HEK293 (cell line): Measurements from ENCODE around the gene PYY.

Experiments used
- BCL11A ChIP-seq: fragments of 450-650 bp; formaldehyde crosslinking; IDR thresholded peaks from 2 replicates; pipeline ENCODE4 v1.5.1; 2016; ENCODE audit warnings: low read depth, missing biosample characterization, missing genetic modification characterization
- MEIS1 ChIP-seq: sonication (generic); formaldehyde crosslinking; IDR thresholded peaks from 2 replicates; pipeline ENCODE4 v1.8.1; 2022; ENCODE audit warnings: missing genetic modification reagents, mild to moderate bottlenecking, borderline replicate concordance
- PRDM1 ChIP-seq: fragments of 450-650 bp; formaldehyde crosslinking; IDR thresholded peaks from 2 replicates; pipeline ENCODE4; 2016; ENCODE audit warnings: missing biosample characterization, missing genetic modification characterization
- SALL2 ChIP-seq: fragments of 450-650 bp; formaldehyde crosslinking; IDR thresholded peaks from 2 replicates; pipeline ENCODE4 v1.5.0; 2017; ENCODE audit warnings: missing biosample characterization, mild to moderate bottlenecking, missing genetic modification characterization, borderline replicate concordance
- ZBTB1 ChIP-seq: fragments of 450-650 bp; formaldehyde crosslinking; IDR thresholded peaks from 2 replicates; pipeline ENCODE4 v1.5.1; 2016; ENCODE audit warnings: missing biosample characterization, missing genetic modification characterization
- ZEB2 ChIP-seq: fragments of 450-650 bp; formaldehyde crosslinking; IDR thresholded peaks from 2 replicates; pipeline ENCODE4 v1.5.1; 2016; ENCODE audit warnings: missing biosample characterization, missing genetic modification characterization
- ZIC2 ChIP-seq: fragments of 450-650 bp; formaldehyde crosslinking; IDR thresholded peaks from 2 replicates; pipeline ENCODE4 v1.5.1; 2016; ENCODE audit warnings: missing biosample characterization, missing genetic modification characterization
- ZNF169 ChIP-seq: fragments of 450-650 bp; formaldehyde crosslinking; IDR thresholded peaks from 2 replicates; pipeline ENCODE4 v1.5.1; 2016; ENCODE audit warnings: missing biosample characterization, missing genetic modification characterization
- ZNF175 ChIP-seq: fragments of 450-650 bp; formaldehyde crosslinking; IDR thresholded peaks from 2 replicates; pipeline ENCODE4 v1.5.1; 2016; ENCODE audit warnings: missing biosample characterization, missing genetic modification characterization
- ZNF211 ChIP-seq: fragments of 450-650 bp; formaldehyde crosslinking; IDR thresholded peaks from 2 replicates; pipeline ENCODE4 v1.5.1; 2016; ENCODE audit warnings: low read depth, missing biosample characterization, missing genetic modification characterization
- ZNF248 ChIP-seq: fragments of 450-650 bp; formaldehyde crosslinking; IDR thresholded peaks from 2 replicates; pipeline ENCODE4 v1.5.1; 2017; ENCODE audit warnings: missing biosample characterization, missing genetic modification characterization
- ZNF311 ChIP-seq: fragments of 450-650 bp; formaldehyde crosslinking; IDR thresholded peaks from 2 replicates; pipeline ENCODE4 v1.5.1; 2017; ENCODE audit warnings: missing biosample characterization, missing genetic modification characterization, borderline replicate concordance
- ZNF416 ChIP-seq: fragments of 450-650 bp; formaldehyde crosslinking; IDR thresholded peaks from 2 replicates; pipeline ENCODE4 v1.5.1; 2016; ENCODE audit warnings: missing biosample characterization, missing genetic modification characterization
- ZNF433 ChIP-seq: fragments of 450-650 bp; formaldehyde crosslinking; IDR thresholded peaks from 2 replicates; pipeline ENCODE4 v1.5.1; 2016; ENCODE audit warnings: missing biosample characterization, missing genetic modification characterization, low read depth
- ZNF521 ChIP-seq: fragments of 450-650 bp; formaldehyde crosslinking; IDR thresholded peaks from 2 replicates; pipeline ENCODE4 v1.5.1; 2017; ENCODE audit warnings: missing biosample characterization, mild to moderate bottlenecking, missing genetic modification characterization
- ZNF544 ChIP-seq: fragments of 450-650 bp; formaldehyde crosslinking; IDR thresholded peaks from 2 replicates; pipeline ENCODE4 v1.5.0; 2017; ENCODE audit warnings: missing biosample characterization, missing genetic modification characterization
- ZNF558 ChIP-seq: fragments of 450-650 bp; formaldehyde crosslinking; IDR thresholded peaks from 2 replicates; pipeline ENCODE4 v1.5.1; 2016; ENCODE audit warnings: missing biosample characterization, missing genetic modification characterization
- ZNF670 ChIP-seq: fragments of 450-650 bp; formaldehyde crosslinking; IDR thresholded peaks from 2 replicates; pipeline ENCODE4 v1.5.1; 2016; ENCODE audit warnings: missing biosample characterization, missing genetic modification characterization, low read depth
- ZXDB ChIP-seq: fragments of 450-650 bp; formaldehyde crosslinking; IDR thresholded peaks from 2 replicates; pipeline ENCODE4 v1.5.1; 2016; ENCODE audit warnings: missing biosample characterization, missing genetic modification characterization
- TF ChIP-seq, protein P1 (sequence below): fragments of 450-650 bp; formaldehyde crosslinking; IDR thresholded peaks from 2 replicates; pipeline ENCODE4 v1.5.1; 2016; ENCODE audit warnings: missing biosample characterization, missing genetic modification characterization
- TF ChIP-seq, protein P2 (sequence below): fragments of 450-650 bp; formaldehyde crosslinking; IDR thresholded peaks from 2 replicates; pipeline ENCODE4 v1.5.1; 2017; ENCODE audit warnings: missing biosample characterization, missing genetic modification characterization
- TF ChIP-seq, protein P3 (sequence below): fragments of 450-650 bp; formaldehyde crosslinking; IDR thresholded peaks from 2 replicates; pipeline ENCODE4 v1.5.1; 2016; ENCODE audit warnings: missing biosample characterization, missing genetic modification characterization, borderline replicate concordance
- TF ChIP-seq, protein P4 (sequence below): fragments of 450-650 bp; formaldehyde crosslinking; IDR thresholded peaks from 2 replicates; pipeline ENCODE4 v1.5.1; 2017; ENCODE audit warnings: missing biosample characterization, missing genetic modification characterization
- TF ChIP-seq, protein P5 (sequence below): fragments of 450-650 bp; formaldehyde crosslinking; conservative IDR thresholded peaks from 2 replicates; pipeline ENCODE4 v1.5.1; 2016; ENCODE audit warnings: low read depth, missing biosample characterization, missing genetic modification characterization
- TF ChIP-seq, protein P6 (sequence below): fragments of 450-650 bp; formaldehyde crosslinking; IDR thresholded peaks from 2 replicates; pipeline ENCODE4 v1.5.1; 2016; ENCODE audit warnings: missing biosample characterization, missing genetic modification characterization, borderline replicate concordance
- TF ChIP-seq, protein P7 (sequence below): fragments of 450-650 bp; formaldehyde crosslinking; IDR thresholded peaks from 2 replicates; pipeline ENCODE4 v1.5.1; 2017; ENCODE audit warnings: missing biosample characterization, mild to moderate bottlenecking, missing genetic modification characterization, moderate library complexity

The PYY gene

DNA sequence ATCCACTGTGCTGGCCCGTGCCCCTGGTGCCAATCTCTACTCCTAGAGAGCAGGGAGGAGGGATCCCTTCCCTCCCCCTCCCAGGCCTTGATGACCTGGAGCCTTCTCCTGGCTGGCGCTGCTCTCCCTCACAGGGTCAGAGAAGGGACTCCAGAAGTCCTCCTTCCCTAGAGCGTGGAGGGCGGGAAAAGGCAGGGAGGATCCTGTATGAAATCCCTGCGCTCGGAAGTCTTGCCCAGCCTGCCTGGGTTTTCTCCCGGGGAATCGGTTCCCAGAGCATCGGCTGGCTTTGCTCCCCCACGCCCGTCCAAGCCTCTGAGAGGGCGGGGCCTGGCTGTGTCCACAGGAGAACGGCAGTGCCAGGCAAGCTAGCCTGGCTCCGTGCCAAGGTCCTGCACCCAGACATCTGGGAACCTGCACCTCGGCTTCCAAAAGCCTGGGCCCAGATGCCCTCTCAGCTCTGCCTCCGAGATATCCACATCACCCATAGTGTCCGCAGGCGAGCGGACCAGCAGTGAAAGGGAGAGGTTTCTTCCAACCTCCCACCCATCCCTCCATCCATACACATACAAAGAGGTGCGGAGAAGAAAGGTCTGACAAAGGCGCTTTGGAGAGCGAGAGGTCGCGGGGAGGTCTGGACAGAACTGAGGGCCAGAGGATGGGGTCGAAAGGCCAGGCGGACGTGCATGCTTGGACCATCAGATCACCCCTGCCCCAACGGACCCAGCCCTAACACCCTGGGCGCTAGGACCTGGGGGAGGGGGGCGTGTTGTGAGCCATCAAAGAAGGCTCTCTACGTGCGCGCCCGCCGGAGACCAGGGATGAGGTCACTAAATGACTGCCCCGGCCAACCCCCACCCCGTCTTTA is 47.5 kb downstream of the PYY start (continued):
- TF ChIP-seq SALL2: no peak
- no peak for TF ChIP-seq ZNF670
- TF ChIP-seq MEIS1: no peak
- no peak; the same call in 1 of the 2 replicates for TF ChIP-seq ZEB2 (tag by site-specific recombination)
- TF ChIP-seq ZNF169 (tag by site-specific recombination): no peak
- TF ChIP-seq, protein P1, sequence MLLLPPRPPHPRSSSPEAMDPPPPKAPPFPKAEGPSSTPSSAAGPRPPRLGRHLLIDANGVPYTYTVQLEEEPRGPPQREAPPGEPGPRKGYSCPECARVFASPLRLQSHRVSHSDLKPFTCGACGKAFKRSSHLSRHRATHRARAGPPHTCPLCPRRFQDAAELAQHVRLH (tag by site-specific recombination): no peak
- no peak for TF ChIP-seq ZNF433 (tag by site-specific recombination)
- TF ChIP-seq PRDM1: peak; percentile 43; the same call in 1 of the 2 replicates
- no peak for TF ChIP-seq ZNF416
- TF ChIP-seq, protein P2, sequence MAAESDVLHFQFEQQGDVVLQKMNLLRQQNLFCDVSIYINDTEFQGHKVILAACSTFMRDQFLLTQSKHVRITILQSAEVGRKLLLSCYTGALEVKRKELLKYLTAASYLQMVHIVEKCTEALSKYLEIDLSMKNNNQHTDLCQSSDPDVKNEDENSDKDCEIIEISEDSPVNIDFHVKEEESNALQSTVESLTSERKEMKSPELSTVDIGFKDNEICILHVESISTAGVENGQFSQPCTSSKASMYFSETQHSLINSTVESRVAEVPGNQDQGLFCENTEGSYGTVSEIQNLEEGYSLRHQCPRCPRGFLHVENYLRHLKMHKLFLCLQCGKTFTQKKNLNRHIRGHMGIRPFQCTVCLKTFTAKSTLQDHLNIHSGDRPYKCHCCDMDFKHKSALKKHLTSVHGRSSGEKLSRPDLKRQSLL: peak; percentile 63; the same call in 1 of the 2 replicates
- TF ChIP-seq ZNF558: no peak
- no peak for TF ChIP-seq ZXDB
- TF ChIP-seq, protein P3, sequence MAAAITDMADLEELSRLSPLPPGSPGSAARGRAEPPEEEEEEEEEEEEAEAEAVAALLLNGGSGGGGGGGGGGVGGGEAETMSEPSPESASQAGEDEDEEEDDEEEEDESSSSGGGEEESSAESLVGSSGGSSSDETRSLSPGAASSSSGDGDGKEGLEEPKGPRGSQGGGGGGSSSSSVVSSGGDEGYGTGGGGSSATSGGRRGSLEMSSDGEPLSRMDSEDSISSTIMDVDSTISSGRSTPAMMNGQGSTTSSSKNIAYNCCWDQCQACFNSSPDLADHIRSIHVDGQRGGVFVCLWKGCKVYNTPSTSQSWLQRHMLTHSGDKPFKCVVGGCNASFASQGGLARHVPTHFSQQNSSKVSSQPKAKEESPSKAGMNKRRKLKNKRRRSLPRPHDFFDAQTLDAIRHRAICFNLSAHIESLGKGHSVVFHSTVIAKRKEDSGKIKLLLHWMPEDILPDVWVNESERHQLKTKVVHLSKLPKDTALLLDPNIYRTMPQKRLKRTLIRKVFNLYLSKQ (tag by site-specific recombination): no peak
- TF ChIP-seq, protein P4, sequence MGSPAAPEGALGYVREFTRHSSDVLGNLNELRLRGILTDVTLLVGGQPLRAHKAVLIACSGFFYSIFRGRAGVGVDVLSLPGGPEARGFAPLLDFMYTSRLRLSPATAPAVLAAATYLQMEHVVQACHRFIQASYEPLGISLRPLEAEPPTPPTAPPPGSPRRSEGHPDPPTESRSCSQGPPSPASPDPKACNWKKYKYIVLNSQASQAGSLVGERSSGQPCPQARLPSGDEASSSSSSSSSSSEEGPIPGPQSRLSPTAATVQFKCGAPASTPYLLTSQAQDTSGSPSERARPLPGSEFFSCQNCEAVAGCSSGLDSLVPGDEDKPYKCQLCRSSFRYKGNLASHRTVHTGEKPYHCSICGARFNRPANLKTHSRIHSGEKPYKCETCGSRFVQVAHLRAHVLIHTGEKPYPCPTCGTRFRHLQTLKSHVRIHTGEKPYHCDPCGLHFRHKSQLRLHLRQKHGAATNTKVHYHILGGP (tag by site-specific recombination): no peak
- no peak; the same call in 1 of the 2 replicates for TF ChIP-seq ZNF544
- TF ChIP-seq ZNF211 (tag by site-specific recombination): no peak
- TF ChIP-seq ZBTB1: no peak
- TF ChIP-seq ZNF521 (tag by site-specific recombination): no peak
- TF ChIP-seq ZNF248: no peak
- TF ChIP-seq, protein P5, sequence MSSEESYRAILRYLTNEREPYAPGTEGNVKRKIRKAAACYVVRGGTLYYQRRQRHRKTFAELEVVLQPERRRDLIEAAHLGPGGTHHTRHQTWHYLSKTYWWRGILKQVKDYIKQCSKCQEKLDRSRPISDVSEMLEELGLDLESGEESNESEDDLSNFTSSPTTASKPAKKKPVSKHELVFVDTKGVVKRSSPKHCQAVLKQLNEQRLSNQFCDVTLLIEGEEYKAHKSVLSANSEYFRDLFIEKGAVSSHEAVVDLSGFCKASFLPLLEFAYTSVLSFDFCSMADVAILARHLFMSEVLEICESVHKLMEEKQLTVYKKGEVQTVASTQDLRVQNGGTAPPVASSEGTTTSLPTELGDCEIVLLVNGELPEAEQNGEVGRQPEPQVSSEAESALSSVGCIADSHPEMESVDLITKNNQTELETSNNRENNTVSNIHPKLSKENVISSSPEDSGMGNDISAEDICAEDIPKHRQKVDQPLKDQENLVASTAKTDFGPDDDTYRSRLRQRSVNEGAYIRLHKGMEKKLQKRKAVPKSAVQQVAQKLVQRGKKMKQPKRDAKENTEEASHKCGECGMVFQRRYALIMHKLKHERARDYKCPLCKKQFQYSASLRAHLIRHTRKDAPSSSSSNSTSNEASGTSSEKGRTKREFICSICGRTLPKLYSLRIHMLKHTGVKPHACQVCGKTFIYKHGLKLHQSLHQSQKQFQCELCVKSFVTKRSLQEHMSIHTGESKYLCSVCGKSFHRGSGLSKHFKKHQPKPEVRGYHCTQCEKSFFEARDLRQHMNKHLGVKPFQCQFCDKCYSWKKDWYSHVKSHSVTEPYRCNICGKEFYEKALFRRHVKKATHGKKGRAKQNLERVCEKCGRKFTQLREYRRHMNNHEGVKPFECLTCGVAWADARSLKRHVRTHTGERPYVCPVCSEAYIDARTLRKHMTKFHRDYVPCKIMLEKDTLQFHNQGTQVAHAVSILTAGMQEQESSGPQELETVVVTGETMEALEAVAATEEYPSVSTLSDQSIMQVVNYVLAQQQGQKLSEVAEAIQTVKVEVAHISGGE: no peak
- TF ChIP-seq ZNF311 (tag by site-specific recombination): no peak
- TF ChIP-seq, protein P6, sequence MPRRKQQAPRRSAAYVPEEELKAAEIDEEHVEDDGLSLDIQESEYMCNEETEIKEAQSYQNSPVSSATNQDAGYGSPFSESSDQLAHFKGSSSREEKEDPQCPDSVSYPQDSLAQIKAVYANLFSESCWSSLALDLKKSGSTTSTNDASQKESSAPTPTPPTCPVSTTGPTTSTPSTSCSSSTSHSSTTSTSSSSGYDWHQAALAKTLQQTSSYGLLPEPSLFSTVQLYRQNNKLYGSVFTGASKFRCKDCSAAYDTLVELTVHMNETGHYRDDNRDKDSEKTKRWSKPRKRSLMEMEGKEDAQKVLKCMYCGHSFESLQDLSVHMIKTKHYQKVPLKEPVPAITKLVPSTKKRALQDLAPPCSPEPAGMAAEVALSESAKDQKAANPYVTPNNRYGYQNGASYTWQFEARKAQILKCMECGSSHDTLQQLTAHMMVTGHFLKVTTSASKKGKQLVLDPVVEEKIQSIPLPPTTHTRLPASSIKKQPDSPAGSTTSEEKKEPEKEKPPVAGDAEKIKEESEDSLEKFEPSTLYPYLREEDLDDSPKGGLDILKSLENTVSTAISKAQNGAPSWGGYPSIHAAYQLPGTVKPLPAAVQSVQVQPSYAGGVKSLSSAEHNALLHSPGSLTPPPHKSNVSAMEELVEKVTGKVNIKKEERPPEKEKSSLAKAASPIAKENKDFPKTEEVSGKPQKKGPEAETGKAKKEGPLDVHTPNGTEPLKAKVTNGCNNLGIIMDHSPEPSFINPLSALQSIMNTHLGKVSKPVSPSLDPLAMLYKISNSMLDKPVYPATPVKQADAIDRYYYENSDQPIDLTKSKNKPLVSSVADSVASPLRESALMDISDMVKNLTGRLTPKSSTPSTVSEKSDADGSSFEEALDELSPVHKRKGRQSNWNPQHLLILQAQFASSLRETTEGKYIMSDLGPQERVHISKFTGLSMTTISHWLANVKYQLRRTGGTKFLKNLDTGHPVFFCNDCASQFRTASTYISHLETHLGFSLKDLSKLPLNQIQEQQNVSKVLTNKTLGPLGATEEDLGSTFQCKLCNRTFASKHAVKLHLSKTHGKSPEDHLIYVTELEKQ (tag by site-specific recombination): no peak
- TF ChIP-seq ZIC2: no peak
- TF ChIP-seq ZNF175: no peak
- TF ChIP-seq, protein P7, sequence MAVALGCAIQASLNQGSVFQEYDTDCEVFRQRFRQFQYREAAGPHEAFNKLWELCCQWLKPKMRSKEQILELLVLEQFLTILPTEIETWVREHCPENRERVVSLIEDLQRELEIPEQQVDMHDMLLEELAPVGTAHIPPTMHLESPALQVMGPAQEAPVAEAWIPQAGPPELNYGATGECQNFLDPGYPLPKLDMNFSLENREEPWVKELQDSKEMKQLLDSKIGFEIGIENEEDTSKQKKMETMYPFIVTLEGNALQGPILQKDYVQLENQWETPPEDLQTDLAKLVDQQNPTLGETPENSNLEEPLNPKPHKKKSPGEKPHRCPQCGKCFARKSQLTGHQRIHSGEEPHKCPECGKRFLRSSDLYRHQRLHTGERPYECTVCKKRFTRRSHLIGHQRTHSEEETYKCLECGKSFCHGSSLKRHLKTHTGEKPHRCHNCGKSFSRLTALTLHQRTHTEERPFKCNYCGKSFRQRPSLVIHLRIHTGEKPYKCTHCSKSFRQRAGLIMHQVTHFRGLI: no peak
- peak; percentile 90 for TF ChIP-seq BCL11A (tag by site-specific recombination)
